Measurements from ENCODE around the gene SMARCC2. TPM values are rescaled to one million over a fixed set of nuclear protein-coding genes. Genes with fewer than 3 reads are reported as not detected.

Gene SMARCC2
- polyA plus RNA-seq, 2 of the 4 experiments (the other 2 are of a cell fraction), result 51.9 to 83.9 TPM

DNA sequence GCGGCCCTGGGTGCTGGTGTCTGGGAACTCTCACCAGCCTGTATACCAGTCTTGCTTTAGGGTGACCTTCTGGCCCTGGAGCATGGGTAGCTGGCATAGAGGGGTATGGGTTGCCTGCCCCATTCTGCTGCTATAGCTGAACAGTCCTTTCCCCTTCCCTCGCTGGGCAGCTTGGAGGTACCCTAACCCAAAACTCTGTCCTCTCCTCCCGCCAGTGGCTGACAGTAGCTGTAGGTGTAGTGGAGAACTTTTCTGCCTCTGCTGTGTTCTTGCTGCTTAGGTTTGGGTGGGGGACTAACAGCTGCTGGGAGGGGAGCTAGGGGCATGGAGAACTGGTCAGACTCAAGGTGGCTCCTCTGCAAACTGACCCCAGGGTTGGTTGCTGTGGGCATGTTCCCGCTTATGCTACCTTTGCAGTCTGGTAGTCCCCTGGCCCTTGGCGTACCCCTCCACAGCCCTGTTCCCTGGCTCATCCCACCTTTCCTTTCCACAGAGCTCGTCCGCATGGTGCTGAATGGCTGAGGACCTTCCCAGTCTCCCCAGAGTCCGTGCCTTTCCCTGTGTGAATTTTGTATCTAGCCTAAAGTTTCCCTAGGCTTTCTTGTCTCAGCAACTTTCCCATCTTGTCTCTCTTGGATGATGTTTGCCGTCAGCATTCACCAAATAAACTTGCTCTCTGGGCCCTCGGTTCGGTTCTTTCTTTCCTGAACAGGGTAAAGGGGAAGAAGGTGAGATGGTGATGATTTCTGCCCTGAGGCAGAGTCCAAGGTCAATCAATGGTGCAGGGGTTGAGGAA, 28.2 kb downstream of the SMARCC2 start:
- Histone ChIP-seq H3K27ac (peak overlapping the region in 1 of 2 experiments; percentile 97; a peak in 3 of 6 replicates), H3K4me3 (peak overlapping the region; percentile 74; the same call in 2 of the 3 replicates), H3K4me1 (peaks cover 35% of the 10 kb centered on the region), H3K9me3 (no peaks in the 10 kb centered on the region), H3K4me2 (peak overlapping the region; percentile 94)
- DNase-seq (ENCODE audit: low read depth in 1 of 2, low spot score in 1 of 2) (no peak), FAIRE-seq (no peak), ATAC-seq (no peak)
- CTCF ChIA-PET, result interaction anchor here (0.8 to 10.2 kb wide), 11 partner anchors 9 to 97 kb away, joined by 3 to 98 read pairs (median 3); partner anchors contain the start of genes ANKRD52, ESYT1, RNF41 and SMARCC2
- 88% methylated on average over 11 of the region's 11 CpGs for WGBS (ENCODE audit: missing lambda C conversion rate)
- POLR2A ChIA-PET, result interaction anchor here (0.8 to 1.2 kb wide), 2 partner anchors 9 to 33 kb away, joined by 3 to 4 read pairs; partner anchors contain the start of genes ESYT1 and MYL6B
- TF ChIP-seq POLR2AphosphoS2 (conservative IDR thresholded peaks at IDR 0.05; ENCODE audit: low read length) (peak; percentile 67; the same call in 1 of the 2 replicates), FOXS1 (CRISPR knock-in tag; IDR thresholded peaks at IDR 0.05) (no peak), RNF2 (IDR thresholded peaks at IDR 0.05; ENCODE audit: borderline replicate concordance, low read depth) (no peak), ZFP36 (IDR thresholded peaks at IDR 0.05; ENCODE audit: borderline replicate concordance, partially characterized antibody) (no peak), EHF (CRISPR knock-in tag; IDR thresholded peaks at IDR 0.05) (no peak), CTCF (IDR thresholded peaks at IDR 0.05) (no peak), ELK1 (IDR thresholded peaks at IDR 0.05; ENCODE audit: low read depth, low read length) (no peak), HOXB5 (CRISPR knock-in tag; IDR thresholded peaks at IDR 0.05) (no peak)
- TF ChIP-seq, protein P1, sequence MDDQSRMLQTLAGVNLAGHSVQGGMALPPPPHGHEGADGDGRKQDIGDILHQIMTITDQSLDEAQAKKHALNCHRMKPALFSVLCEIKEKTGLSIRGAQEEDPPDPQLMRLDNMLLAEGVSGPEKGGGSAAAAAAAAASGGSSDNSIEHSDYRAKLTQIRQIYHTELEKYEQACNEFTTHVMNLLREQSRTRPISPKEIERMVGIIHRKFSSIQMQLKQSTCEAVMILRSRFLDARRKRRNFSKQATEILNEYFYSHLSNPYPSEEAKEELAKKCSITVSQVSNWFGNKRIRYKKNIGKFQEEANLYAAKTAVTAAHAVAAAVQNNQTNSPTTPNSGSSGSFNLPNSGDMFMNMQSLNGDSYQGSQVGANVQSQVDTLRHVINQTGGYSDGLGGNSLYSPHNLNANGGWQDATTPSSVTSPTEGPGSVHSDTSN (IDR thresholded peaks at IDR 0.05), result 0 out of 2 replicates have a peak, but pooled peaks have one; percentile 14
- TF ChIP-seq, protein P2, sequence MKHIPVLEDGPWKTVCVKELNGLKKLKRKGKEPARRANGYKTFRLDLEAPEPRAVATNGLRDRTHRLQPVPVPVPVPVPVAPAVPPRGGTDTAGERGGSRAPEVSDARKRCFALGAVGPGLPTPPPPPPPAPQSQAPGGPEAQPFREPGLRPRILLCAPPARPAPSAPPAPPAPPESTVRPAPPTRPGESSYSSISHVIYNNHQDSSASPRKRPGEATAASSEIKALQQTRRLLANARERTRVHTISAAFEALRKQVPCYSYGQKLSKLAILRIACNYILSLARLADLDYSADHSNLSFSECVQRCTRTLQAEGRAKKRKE (CRISPR knock-in tag; IDR thresholded peaks at IDR 0.05; ENCODE audit: low read depth), result no peak

DNA sequence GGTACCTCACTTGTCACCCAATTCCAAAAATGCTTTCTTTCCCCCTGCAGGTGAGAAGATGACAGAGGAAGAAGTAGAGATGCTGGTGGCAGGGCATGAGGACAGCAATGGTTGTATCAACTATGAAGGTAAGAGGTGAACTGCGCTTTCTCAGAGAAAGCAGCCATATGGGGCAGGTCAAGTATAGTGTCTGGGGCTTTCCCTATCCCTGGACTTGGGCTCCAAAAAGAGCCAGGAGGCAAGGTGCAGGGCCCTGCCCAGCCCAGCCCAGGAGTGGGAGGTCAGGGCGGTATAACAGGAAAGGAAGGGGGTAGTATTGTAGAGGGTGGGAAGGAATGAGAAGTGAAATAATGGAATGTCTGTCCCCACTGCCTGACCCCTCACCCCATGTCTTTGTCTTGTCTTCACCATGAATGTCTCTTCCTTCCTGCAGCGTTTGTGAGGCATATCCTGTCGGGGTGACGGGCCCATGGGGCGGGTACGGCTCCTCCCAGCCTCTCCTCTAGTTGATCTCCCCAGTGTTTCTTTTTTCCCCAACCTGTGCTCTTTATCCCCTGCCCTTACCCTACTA, 29.0 kb downstream of the SMARCC2 start:
- DNase-seq (ENCODE audit: low read depth in 1 of 2, low spot score in 1 of 2), result no peak
- H3K9me3 ChIP-seq, result no peaks in the 10 kb centered on the region
- ATAC-seq, result no peak
- CTCF ChIA-PET, result interaction anchor here (2.5 to 10.2 kb wide), 4 partner anchors 23 to 42 kb away, joined by 7 to 98 read pairs (median 56); partner anchors contain the start of genes ESYT1, SMARCC2 and ZC3H10
- peaks cover 35% of the 10 kb centered on the region for H3K4me1 ChIP-seq
- WGBS (ENCODE audit: missing lambda C conversion rate), result 79% methylated on average over 7 of the region's 7 CpGs
- peak; percentile 53; the same call in 1 of the 2 replicates for TF ChIP-seq HOXA7 (CRISPR knock-in tag; IDR thresholded peaks at IDR 0.05)
- TF ChIP-seq, protein P3, sequence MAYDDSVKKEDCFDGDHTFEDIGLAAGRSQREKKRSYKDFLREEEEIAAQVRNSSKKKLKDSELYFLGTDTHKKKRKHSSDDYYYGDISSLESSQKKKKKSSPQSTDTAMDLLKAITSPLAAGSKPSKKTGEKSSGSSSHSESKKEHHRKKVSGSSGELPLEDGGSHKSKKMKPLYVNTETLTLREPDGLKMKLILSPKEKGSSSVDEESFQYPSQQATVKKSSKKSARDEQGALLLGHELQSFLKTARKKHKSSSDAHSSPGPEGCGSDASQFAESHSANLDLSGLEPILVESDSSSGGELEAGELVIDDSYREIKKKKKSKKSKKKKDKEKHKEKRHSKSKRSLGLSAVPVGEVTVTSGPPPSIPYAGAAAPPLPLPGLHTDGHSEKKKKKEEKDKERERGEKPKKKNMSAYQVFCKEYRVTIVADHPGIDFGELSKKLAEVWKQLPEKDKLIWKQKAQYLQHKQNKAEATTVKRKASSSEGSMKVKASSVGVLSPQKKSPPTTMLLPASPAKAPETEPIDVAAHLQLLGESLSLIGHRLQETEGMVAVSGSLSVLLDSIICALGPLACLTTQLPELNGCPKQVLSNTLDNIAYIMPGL (CRISPR knock-in tag; IDR thresholded peaks at IDR 0.05; ENCODE audit: borderline replicate concordance), result no peak
- no peak for TF ChIP-seq FOSB (CRISPR knock-in tag; IDR thresholded peaks at IDR 0.05)
- TF ChIP-seq ZNF302 (CRISPR knock-in tag; IDR thresholded peaks at IDR 0.05), result no peak
- TF ChIP-seq RCOR1 (IDR thresholded peaks at IDR 0.05; ENCODE audit: low read depth, low read length), result no peak
- 0 out of 5 replicates have a peak, but pooled peaks of 1 of the 2 experiments have one; percentile 43 for TF ChIP-seq JUN (IDR thresholded peaks at IDR 0.05)
- TF ChIP-seq CHD4 (IDR thresholded peaks at IDR 0.05; ENCODE audit: borderline replicate concordance), result no peak
- no peak; the same call in 1 of the 2 replicates for TF ChIP-seq POLR2AphosphoS2 (conservative IDR thresholded peaks at IDR 0.05; ENCODE audit: low read length)
- TF ChIP-seq HEYL (CRISPR knock-in tag; IDR thresholded peaks at IDR 0.05), result no peak
- 0 out of 3 replicates have a peak, but pooled peaks have one; percentile 15 for TF ChIP-seq BCL3 (IDR thresholded peaks at IDR 0.05)
- TF ChIP-seq TP53 (CRISPR knock-in tag; IDR thresholded peaks at IDR 0.05), result no peak; the same call in 1 of the 2 replicates
- no peak for TF ChIP-seq ESRRA (IDR thresholded peaks at IDR 0.05; ENCODE audit: borderline replicate concordance, low read length)
- TF ChIP-seq ELK1 (IDR thresholded peaks at IDR 0.05; ENCODE audit: low read depth, low read length), result no peak
- no peak for TF ChIP-seq FOSL2 (IDR thresholded peaks at IDR 0.05)
- no peak for TF ChIP-seq FOSL2 (CRISPR knock-in tag; IDR thresholded peaks at IDR 0.05)
- peak overlapping the region; percentile 74 for H3K4me3 ChIP-seq
- FAIRE-seq, result no peak
- H3K4me2 ChIP-seq, result peak overlapping the region; percentile 94
- H3K27ac ChIP-seq, result peak overlapping the region; percentile 90 to 97; a peak in 4 of 6 replicates
- POLR2A ChIA-PET, result no interaction called here
